ENCODE results near the gene HAUS7. TPM values are rescaled to one million over a fixed set of nuclear protein-coding genes. Genes with fewer than 3 reads are reported as not detected.

HAUS7 gene
- total RNA-seq, 4 donors from 2014 or later: 8.2 to 156 (median 16.0) TPM

- H3K4me1 ChIP-seq: no peaks in the 10 kb centered on the region
- no peaks in the 10 kb centered on the region for H3K9me3 ChIP-seq
- no peak overlapping the region for H3K27ac ChIP-seq
- no peak overlapping the region for H3K4me3 ChIP-seq
- peak in 1 of 3 donors; percentile 34 for DNase-seq
- TF ChIP-seq POLR2A (IDR thresholded peaks at IDR 0.05): no peak
- TF ChIP-seq CTCF (IDR thresholded peaks at IDR 0.05): no peak
- H3K27me3 ChIP-seq: no peaks in the 10 kb centered on the region
- H3K36me3 ChIP-seq: no peaks in the 10 kb centered on the region
These were observed 23.8 kb downstream of the HAUS7 start for GRCh38 chrX:153446636-153446936.

- Histone ChIP-seq H3K27me3 (no peaks in the 10 kb centered on the region), H3K4me1 (no peaks in the 10 kb centered on the region), H3K36me3 (no peaks in the 10 kb centered on the region), H3K4me3 (no peak within 1 kb of the TSS), H3K9me3 (no peaks in the 10 kb centered on the region), H3K27ac (no peak within 1 kb of the TSS)
- TF ChIP-seq POLR2A (IDR thresholded peaks at IDR 0.05): no peak
- no peak for TF ChIP-seq CTCF (IDR thresholded peaks at IDR 0.05)
- peak in 1 of 3 donors; percentile 18 for DNase-seq
These were observed 24.3 kb downstream of the HAUS7 start, which contains the start of gene TREX2 for GRCh38 chrX:153445856-153446635. TSS of gene TREX2 (minus strand) at chrX:153446056. CDS start at chrX:153445430, 626 bp downstream.

GRCh38 chrX:153445106-153445855 lies 25.1 kb downstream of the HAUS7 start:
- no peaks in the 10 kb centered on the region for H3K9me3 ChIP-seq
- H3K27me3 ChIP-seq: no peaks in the 10 kb centered on the region
- H3K4me1 ChIP-seq: no peaks in the 10 kb centered on the region
- H3K36me3 ChIP-seq: no peaks in the 10 kb centered on the region
- H3K27ac ChIP-seq: no peak overlapping the region
- DNase-seq: peak in 1 of 3 donors; percentile 34
- no peak overlapping the region for H3K4me3 ChIP-seq
- TF ChIP-seq POLR2A (IDR thresholded peaks at IDR 0.05): no peak
- TF ChIP-seq CTCF (IDR thresholded peaks at IDR 0.05): no peak

GRCh38 chrX:153444333-153445011 lies 25.9 kb downstream of the HAUS7 start:
- no peaks in the 10 kb centered on the region for H3K36me3 ChIP-seq
- no peaks in the 10 kb centered on the region for H3K27me3 ChIP-seq
- no peaks in the 10 kb centered on the region for H3K4me1 ChIP-seq
- no peak for DNase-seq
- H3K27ac ChIP-seq: no peak overlapping the region
- H3K4me3 ChIP-seq: no peak overlapping the region
- no peaks in the 10 kb centered on the region for H3K9me3 ChIP-seq
- TF ChIP-seq CTCF (IDR thresholded peaks at IDR 0.05): no peak
- TF ChIP-seq POLR2A (IDR thresholded peaks at IDR 0.05): no peak

GRCh38 chrX:153443476-153444332 lies 26.7 kb downstream of the HAUS7 start:
- H3K4me1 ChIP-seq: no peaks in the 10 kb centered on the region
- no peak overlapping the region for H3K4me3 ChIP-seq
- no peak for DNase-seq
- H3K27me3 ChIP-seq: no peaks in the 10 kb centered on the region
- H3K36me3 ChIP-seq: no peaks in the 10 kb centered on the region
- no peaks in the 10 kb centered on the region for H3K9me3 ChIP-seq
- no peak overlapping the region for H3K27ac ChIP-seq
- no peak for TF ChIP-seq CTCF (IDR thresholded peaks at IDR 0.05)
- no peak for TF ChIP-seq POLR2A (IDR thresholded peaks at IDR 0.05)

All from Peyer's patch (tissue), 4 donors.